ENCODE measurements around the gene SLC2A11.
A peak's percentile ranks its signal among the peaks of the same experiment; 100 is the strongest.

The SLC2A11 gene

DNA sequence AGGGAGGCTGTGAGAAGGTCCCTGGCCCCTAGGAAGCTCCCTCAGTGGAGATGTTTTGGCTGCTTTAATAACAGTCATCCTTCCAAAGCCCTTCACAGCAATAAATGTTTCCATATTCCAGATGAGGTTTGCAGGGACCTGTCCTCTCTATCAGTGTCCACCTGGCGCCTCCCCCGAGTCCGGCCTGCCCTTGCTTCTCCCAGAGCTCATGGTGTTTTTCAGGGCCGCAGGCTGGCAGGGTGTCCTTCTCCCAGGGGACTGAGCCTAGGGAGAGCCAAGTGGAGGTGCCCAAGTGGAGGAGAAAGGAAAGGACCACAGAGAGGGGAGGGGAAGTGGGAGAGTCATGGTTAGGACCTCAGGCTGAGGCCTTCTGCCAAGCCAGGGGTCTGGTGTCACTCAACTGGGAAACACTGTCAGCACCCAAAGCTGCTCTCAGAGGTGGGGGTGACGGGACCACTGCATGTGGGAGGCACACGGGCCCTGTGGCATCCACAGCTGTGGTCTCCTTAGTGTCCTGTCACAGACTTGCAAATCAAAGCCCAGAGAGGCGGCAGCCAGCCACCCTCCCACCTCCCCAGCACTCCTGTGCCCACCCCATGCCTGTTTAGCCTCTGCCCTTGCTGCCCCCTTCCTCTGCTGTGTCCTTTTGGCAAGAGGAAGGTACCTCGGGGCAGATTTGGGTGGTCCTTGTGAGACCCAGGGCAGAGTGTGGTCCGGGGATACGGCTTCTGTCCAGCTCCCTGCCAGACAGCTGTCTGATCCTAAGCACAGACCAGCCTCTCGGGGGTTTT is 25.3 kb upstream of the SLC2A11 start:
- no peak for DNase-seq (ENCODE audit: low read depth)

DNA sequence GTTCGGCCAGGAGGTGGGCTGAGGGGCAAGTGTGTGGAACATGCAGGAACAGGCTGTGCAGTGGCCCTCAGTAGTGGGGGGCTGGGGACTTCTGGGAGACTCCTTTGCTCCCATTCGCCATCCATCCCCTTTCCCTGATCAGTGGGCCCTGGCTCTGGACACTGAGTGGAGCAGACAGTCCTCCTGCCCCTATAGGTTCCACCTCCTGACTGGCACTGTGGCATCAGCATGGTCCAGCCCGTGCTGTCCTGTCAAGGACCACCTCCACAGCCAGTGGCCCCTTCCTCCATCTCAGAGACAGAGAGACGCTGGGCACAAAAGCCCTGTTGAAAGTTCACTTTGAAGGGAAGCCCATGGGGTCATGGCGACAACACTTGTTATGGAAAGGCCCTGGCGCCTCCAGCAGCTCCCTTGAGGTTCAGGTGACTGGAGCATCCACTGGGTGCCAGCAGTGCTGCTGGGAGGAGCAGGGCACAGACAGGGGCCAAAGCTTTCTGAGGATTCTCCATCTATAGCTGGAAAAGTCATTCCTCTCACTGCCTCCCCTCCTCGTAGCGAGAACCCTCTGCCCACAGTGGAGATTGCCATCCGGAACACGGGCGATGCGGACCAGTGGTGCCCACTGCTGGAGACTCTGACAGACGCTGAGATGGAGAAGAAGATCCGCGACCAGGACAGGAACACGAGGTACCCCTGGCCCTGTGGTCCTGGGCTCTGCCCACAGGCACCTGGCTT is 24.5 kb upstream of the SLC2A11 start:
- no peak for DNase-seq (ENCODE audit: low read depth)

DNA sequence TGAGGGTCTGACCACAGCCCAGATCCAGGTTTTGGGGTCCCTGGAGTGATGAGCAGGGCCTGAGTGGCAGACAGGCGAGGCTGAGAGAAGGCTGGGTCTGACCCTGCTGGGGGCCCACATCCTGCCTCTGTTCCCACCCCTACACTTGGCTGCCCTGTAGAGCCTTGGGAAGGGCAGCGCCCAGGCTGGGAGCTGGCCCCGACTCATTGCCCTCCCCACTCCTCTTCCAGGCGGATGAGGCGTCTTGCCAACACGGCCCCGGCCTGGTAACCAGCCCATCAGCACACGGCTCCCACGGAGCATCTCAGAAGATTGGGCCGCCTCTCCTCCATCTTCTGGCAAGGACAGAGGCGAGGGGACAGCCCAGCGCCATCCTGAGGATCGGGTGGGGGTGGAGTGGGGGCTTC is 23.8 kb upstream of the SLC2A11 start:
- DNase-seq (ENCODE audit: low read depth), result no peak

DNA sequence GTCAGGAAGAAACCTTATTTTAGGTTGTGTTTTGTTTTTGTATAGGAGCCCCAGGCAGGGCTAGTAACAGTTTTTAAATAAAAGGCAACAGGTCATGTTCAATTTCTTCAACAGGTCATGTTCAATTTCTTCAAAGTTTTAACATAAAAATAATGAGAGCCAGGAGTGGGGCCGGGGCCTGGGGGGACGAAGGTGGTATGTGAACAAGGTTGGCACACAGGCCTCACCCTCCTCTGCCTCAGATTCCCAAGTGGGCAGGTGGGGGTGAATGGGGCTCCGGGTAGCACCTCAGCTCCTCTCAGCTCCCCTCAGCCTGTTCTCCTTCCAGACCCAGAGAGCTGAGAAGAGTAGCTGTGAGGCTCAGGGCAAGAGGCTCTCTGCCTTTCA is 23.3 kb upstream of the SLC2A11 start:
- no peak for DNase-seq (ENCODE audit: low read depth)

DNA sequence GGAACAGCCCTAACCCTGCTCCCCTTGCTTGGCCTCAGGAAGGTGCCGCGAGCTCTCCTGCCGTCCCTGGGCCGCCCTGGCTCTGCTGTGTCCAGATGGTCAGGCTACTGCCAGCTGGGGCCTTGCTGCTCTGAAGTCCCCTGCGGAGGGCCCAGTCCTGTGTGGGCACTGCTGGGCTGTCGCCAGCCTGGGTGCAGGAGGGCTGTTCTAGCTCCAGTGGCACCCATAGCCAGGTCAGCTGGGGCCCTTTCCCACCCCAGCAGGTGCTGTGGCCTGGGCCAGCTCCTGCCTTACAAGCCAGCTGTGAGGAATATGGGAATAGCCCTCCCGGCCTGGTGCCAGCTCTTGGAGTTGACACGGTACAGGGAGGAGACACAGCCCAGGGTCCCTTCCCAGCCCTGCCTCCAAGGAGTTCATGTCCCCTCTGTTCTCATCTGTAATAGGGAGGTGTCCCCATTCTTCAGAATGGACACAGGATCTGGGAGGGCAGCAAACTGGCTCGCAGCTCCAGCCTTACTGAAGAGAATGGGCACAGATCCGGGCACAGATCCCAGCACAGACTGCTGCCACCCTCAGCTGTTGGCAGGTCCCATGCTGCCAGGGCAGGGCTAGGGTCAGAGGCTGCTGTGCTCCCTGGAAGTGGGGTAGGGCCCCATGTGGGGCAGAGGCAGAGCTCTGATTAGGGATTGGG is 22.7 kb upstream of the SLC2A11 start:
- no peak for DNase-seq (ENCODE audit: low read depth)

DNA sequence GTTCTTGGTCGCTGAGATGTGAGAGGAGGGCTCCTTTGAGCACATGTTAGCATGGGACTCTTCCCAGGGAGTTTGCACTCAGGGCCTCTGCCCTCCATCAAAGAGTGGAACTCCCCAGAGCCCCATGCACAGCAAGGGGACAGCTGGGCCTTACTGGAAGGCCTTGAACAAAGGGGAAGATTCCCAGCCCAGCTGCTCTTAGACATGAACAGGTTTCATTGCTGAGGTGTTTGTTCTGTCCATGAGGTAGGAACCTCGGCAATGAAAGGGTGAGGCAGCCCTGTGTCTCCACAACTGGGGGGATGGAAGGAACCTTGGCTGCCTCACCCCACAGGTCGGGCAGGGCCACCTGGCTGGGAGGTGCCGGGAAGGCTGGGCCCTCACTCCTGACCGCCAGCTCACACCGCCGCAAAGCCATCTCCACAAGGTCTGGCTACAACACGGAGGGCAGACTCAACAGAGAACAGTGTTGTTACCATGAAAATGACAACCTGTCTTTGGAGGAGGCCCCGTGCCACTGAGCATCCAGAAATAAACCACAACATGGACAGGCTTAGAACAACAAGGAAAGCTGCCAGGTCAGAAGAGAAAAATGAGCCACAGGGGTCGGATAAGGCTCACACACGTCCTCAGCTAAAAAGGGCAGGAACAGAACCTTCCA is 22.1 kb upstream of the SLC2A11 start:
- DNase-seq (ENCODE audit: low read depth), result no peak

DNA sequence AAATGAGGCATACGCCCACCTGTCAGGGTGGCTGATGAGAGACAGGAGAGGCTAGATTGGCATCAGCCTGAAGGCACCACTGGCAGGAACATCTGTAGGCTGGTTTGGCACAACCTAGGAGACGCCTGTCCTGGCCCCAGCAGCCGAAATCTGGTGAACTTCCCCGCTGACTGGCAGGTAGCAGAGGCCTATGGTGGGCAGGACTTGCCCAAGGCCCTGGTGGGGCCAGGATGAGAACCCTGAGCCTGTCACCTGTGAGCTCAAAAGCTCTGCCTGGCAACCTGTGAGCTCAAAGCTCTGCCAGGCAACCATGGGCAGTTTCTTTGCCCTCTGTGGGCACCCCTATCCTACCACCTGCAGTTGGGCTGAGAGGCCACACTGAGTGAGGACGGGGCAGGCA is 21.4 kb upstream of the SLC2A11 start:
- no peak for DNase-seq (ENCODE audit: low read depth)

DNA sequence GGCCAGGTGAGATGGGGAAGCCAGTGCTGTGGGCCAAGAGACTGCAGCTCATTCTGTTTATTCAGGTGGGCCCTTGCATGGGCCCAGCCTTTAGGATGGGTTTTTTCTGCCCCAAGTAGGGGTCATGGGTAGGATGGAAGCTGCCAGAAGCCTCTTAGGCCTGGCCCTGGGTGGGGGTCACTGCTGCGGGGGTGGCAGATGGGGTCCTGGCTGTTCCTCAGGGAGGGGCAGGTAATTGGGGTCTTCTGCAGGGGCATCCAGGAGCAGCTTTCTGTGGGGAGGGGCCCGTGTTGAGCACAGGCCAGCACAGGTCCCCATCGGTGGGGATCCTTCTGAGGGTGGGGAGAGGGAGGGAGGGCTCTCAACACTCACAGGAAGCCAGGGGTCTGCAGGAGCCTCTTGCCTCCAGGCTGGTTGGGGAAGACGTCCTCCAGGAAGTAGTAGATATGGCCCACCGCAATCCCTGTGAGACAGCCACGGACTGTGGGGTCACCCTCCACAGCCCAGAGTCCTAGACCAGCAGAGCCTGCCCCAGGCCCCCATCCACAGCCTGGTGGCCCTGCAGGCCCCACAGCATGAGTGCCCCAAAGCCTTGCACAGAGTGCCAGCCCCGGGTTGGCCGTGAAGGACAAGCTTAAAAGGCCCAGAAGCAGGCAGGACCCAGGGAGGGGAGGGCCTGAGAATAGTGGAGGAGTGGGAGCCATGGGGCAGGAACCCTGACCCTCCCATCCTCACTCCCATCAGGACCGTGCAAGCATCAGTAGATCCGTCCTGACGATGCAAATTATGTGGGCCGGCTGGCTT is 20.8 kb upstream of the SLC2A11 start:
- DNase-seq (ENCODE audit: low read depth), result no peak

DNA sequence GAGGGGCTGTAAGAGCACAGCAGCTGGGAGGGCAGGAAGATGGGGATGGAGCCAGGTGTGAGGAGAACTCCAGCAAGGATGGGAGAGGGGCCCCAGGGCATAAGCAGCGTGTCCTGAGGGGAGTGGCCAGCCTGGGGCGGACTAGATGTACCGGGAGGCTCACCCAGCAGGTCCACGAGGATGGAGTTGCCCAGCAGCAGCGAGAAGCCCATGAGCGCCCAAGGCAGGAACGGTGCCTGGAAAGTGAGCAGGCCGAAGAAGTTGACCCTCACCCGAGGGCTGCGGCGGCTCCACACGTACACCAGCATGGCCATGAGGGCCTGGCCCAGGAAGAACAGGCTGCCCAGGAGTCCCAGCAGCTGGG is 20.2 kb upstream of the SLC2A11 start:
- DNase-seq (ENCODE audit: low read depth), result no peak

DNA sequence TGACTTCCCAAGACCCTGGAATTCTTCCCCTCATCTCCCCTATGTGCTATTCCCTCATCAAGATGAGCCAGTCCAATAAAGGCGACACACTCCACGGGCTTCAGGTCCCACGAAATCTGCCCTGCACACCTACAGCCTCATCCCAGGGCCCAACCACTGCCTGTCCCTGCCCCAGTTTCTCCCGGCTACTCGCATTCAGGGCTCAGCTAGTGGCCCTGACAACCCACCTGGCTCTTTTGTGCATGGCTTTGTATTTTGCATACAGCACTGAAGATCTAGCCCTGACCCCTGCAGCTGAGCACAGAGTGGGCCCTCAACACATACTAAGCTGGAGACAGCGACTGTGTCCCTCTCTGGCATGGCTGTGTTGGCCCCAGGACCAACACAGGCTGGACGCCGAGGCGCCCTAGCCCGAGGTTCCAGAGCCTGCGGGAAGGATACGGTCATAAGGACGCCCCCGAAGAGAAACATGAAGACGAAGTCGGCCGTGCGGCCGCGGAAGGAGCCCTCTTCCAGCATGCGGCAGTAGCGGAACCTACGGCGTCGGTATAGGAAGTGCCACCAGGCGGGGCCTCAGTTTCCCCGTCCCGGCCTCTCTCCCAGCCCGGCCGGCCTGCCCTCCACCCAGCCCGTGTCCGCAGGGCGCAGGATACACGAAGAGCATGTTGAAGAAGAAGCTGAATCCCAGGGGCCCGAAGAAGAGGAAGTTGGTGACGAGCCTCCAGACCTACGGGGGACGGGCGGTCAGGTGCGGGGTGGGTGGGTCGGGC is 19.6 kb upstream of the SLC2A11 start:
- DNase-seq (ENCODE audit: low read depth), result no peak

DNA sequence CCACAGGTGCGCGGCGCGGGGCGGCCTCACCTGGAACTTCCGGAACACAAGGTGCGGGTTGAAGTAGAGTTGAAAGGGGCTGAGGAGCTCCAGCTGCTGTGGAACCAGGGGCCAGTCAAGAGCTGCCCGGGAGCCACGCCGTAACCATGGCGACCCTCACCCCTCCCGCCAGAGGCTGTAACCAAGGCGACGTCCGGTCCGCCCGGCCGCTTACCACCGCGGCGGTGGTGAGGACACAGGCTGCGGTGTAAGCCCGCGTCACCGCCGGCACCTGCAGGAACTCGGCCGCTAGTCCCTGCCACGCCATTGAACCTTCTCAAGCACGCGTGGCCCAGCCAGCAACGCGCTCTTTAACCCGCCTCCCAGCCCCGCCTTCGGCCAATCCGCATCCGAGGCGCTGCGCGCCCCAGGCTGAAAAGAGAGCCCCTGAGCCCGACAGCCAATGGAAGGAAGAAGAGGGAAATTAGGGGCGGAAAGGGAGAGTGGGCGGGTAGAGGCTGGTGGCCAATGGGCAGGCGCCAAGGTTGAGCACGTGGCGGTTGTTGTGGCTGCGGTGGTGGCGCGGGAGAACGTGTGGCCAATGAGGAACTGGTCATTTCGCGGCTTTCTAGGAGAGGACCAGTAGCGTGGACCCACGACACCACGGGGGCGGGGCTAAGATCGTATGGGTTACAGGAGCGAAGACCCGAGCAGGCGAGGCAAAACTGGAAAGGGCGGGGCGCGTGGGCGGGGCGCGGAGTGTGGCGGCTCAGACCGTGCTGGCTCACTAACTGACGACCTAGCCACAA is 18.8 kb upstream of the SLC2A11 start, which contains the start of gene DERL3:
Gene DERL3 (minus strand): TSS at position 326 of the 788 bp plus-strand sequence. CDS start 19 bp downstream, at position 307.
- DNase-seq (ENCODE audit: low read depth), result peak; percentile 92

DNA sequence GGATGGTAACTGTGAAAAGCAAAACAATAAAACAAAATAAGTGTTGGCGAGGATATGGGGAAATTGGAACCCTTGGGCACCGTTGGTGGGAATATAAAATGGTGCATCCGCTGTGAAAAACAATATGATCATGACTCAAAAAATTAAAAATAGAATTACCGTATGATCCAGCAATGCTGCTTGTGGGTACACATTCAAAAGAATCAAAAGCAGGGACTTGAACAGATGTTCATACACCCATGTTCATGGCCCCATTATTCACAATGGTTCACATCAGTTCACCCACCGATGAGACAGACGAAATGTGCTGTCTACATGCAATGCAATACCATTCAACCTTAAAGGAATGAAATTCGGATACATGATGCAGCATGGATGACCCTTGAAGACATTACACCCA is 17.6 kb upstream of the SLC2A11 start:
- no peak for DNase-seq (ENCODE audit: low read depth)

DNA sequence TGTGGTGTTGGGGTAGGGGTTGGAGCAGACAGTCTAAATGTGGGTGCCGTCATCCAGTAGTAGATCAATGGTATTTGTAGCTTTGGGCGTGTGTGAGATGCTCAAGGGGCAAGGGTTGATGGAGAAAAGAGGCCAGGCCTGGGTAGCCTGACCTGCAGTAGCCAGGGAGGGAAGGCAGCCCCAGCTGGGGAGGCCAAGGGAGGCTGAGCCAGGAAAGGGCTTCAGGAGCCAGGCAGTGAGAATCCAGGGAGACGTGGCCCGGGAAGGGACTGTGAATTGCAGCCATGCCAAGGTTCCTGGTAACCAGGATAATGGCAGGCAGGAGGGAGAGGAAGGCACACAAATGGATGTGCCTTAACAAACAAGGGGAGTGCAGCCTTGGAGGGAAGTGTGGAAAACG is 16.4 kb upstream of the SLC2A11 start:
- no peak for DNase-seq (ENCODE audit: low read depth)

DNA sequence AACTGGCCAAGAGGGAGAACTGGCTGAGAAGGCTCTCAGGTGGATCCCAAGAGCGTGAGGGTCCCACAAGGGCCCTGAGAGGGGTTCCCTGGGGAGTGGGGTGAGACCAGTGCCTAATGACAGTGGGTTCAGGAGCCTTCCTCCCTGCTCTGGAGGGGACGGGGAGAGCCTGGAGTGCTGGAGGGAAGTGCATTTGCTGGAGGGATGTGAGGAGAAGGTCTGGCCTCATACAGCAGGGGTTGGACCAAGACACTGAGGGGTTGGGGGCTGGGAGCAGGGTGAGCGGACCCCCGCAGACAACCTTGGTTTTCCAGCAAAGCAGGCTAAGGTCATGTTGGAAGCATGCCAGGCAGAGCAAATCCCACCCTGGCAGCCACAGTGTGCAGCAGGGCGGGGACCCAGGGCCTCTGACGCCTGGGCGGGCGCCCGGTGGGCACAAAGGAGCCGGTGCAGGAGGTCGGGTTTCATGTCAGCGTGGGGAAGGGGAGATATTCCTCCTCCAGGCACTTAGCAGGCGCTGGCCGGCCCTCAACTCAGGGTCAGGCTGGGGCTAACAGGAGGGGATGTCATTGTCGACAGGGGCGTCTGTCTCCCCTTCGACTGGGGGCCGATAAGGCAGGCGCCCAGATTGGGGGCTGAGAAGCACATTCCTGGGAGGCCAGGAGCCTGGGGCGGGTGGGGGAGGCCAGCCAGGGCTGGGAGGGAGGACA is 15.8 kb upstream of the SLC2A11 start:
- DNase-seq (ENCODE audit: low read depth), result no peak

DNA sequence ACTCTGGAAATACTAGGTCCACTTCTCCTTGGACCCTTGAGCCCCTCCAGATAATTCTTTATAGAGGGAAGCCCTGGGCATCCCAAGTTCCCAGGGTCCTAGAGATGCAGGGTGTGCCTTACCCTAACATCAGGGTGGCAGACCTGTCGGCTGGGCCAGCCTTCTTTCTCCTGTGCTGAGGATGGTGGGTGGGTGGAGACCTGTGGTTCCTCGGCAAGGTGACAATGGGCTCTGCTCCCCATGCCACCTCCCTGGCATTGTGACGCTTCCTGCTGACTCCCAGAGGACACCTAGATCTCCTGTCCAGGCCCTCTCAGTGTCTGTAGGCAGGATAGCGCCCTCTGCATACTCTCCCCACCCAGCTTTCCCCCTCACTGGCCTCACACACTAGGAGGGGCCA is 15.1 kb upstream of the SLC2A11 start:
- no peak for DNase-seq (ENCODE audit: low read depth)

DNA sequence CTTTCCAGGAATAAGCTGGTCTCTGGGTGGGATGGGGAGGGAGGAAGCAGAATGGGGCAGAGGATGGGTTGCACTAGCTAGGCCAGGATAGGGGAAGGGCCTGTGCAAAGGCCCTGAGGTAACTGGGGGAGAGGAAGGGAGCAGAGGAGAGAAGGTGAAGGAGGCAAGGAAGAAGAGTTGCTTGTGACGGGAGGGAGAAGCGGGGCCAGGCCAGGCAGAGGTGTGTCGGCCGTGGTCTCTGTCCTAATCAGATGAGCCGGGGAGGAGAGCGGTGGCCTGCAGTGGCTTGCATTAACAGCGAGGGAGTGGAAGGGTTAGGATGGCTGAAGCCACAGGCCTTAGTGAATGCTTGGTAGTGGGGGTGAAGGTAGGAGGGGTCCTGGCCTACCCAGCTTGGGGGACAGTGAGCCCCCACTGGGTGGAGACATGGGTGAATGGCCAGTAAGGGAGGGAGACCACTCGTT is 12.9 kb upstream of the SLC2A11 start:
- DNase-seq (ENCODE audit: low read depth), result no peak

DNA sequence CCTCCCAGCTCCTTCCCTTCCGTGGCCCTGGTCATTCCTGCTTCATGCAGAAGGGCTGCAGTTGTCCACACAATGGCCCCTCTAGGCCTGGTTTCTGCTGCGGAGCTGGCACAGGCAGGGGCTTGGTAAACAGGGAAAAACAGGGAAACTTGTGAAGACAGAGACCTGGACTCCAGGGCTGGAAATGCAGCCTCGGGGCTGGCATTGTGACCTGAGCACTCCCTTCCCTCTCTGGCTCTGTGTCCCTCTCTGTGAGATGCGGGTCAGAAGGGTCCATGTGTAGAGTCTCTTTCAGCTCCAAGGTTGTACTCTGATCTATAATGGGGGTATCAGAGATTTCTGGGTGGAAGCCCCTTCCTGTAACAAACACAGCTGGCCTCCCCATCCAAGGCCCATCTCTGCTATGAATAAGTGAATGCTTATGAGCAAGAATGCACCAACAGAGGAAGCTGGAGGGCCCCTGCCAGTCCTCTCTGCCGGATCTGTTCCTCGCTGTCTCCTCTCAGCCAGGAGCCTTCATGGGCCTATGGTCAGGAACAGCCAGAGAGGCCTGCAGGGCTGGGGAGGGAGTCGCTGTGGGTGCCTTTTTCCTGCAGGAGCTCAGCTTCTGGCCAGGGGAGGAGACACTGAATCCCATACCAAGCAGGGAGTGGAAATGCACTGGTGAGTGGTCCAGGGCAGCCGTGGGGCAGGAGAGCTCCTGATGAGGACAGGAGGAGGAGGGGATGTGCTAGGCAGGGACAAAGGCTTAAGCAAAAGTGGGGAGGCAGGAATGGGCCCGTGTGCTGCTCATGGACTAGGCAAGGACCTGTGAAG is 12.2 kb upstream of the SLC2A11 start:
- no peak for DNase-seq (ENCODE audit: low read depth)

DNA sequence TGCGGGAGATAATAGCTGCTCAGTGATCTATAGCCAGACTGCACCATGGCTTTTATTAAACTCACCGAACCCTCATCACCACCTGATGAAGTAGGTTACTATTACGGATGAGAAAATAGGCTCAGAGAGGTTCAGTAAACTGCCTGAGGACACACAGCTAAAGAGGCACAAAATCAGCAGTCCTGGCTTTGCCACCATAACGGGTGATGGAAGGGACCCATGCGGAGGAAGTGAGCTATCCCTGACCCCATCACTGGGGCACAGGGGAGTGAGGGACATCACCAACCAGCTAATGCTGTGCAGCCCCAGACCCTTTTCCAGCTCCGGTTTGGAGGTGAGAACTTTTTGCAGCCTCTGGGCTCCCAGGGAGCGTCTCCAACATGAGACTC is 11.6 kb upstream of the SLC2A11 start:
- no peak for DNase-seq (ENCODE audit: low read depth)

Data from T-helper 22 cell (primary cell).